Activated CD8-positive, alpha-beta memory T cell treated with anti-CD3 and anti-CD28 coated beads, Interleukin-2, amount 10 ng/mL, durations not matched to agents 7 days and 5 days (primary cell): ENCODE measurements around the gene PRSS50. TPM values are rescaled to one million over a fixed set of nuclear protein-coding genes. Genes with fewer than 3 reads are reported as not detected.

ENCODE experiments used
- ATAC-seq: fragments of 150-1000 bp; cut with Tn5 transposase; one replicate; pipeline ENCODE4 v1.10.0; 2021; ENCODE audit warnings: moderate library complexity
- CTCF ChIA-PET: fragments of 350-600 bp; sonication (Branson Sonifier 250); formaldehyde crosslinking; loops from one replicate; lab custom pipeline; 2021; ENCODE audit warnings: antibody characterized with exemption; lab: Charles Lee
- DNase-seq: peaks from one replicate; pipeline ENCODE4 v3.0.0-alpha.2; 2020
- H3K27ac Mint-ChIP-seq: one replicate; pipeline ENCODE4 v1.8.0; 2021; ENCODE audit warnings: mild to moderate bottlenecking, mixed read lengths
- H3K27me3 Mint-ChIP-seq: one replicate; pipeline ENCODE4 v1.8.0; 2021; ENCODE audit warnings: mixed read lengths
- H3K36me3 Mint-ChIP-seq: one replicate; pipeline ENCODE4 v1.8.0; 2021; ENCODE audit warnings: mild to moderate bottlenecking, mixed read lengths
- H3K4me1 Mint-ChIP-seq: one replicate; pipeline ENCODE4 v1.8.0; 2021; ENCODE audit warnings: mixed read lengths
- H3K4me3 Mint-ChIP-seq: one replicate; pipeline ENCODE4 v1.8.0; 2021; ENCODE audit warnings: mild to moderate bottlenecking, moderate library complexity, mixed read lengths
- H3K9me3 Mint-ChIP-seq: one replicate; pipeline ENCODE4 v1.8.0; 2022; ENCODE audit warnings: low read depth, mixed read lengths
- total RNA-seq, 2 experiments: library from RNA; stranded (reverse); gene quantifications; one replicate each; pipeline ENCODE4 v1.2.3, GENCODE V29; 2021

Gene PRSS50
- total RNA-seq, 2 experiments from 2014 or later: not detected

GRCh38 chr3:46681856-46682540, 35.7 kb downstream of the PRSS50 start:
- H3K9me3 Mint-ChIP-seq: no peaks in the 10 kb centered on the region
- H3K27ac Mint-ChIP-seq: no peak overlapping the region
- H3K4me3 Mint-ChIP-seq: no peak overlapping the region
- no peaks in the 10 kb centered on the region for H3K36me3 Mint-ChIP-seq
- DNase-seq (no peak), ATAC-seq (no peak)
- no peaks in the 10 kb centered on the region for H3K27me3 Mint-ChIP-seq
- H3K4me1 Mint-ChIP-seq: no peaks in the 10 kb centered on the region
- CTCF ChIA-PET: no interaction called here

GRCh38 chr3:46681387-46681786, 36.3 kb downstream of the PRSS50 start:
- ATAC-seq: no peak
- DNase-seq: no peak
- Mint-ChIP-seq H3K36me3 (no peaks in the 10 kb centered on the region), H3K4me3 (no peak overlapping the region), H3K9me3 (no peaks in the 10 kb centered on the region), H3K27me3 (no peaks in the 10 kb centered on the region), H3K27ac (no peak overlapping the region), H3K4me1 (no peaks in the 10 kb centered on the region)
- CTCF ChIA-PET: no interaction called here

GRCh38 chr3:46680298-46680826, 37.3 kb downstream of the PRSS50 start:
- CTCF ChIA-PET: no interaction called here
- ATAC-seq (no peak), DNase-seq (no peak)
- Mint-ChIP-seq H3K4me1 (no peaks in the 10 kb centered on the region), H3K27ac (no peak overlapping the region), H3K36me3 (no peaks in the 10 kb centered on the region), H3K27me3 (no peaks in the 10 kb centered on the region), H3K9me3 (no peaks in the 10 kb centered on the region), H3K4me3 (no peak overlapping the region)

- ATAC-seq: no peak
- H3K4me3 Mint-ChIP-seq: no peak overlapping the region
Measured at GRCh38 chr3:46679681-46680080, 38.0 kb downstream of the PRSS50 start.

GRCh38 chr3:46678280-46678679, 39.4 kb downstream of the PRSS50 start:
- Mint-ChIP-seq H3K4me1 (no peaks in the 10 kb centered on the region), H3K36me3 (no peaks in the 10 kb centered on the region)

More at GRCh38 chr3:46679681-46680080, 38.0 kb downstream of the PRSS50 start:
- Mint-ChIP-seq H3K36me3 (no peaks in the 10 kb centered on the region), H3K9me3 (no peaks in the 10 kb centered on the region), H3K4me1 (no peaks in the 10 kb centered on the region), H3K27ac (no peak overlapping the region), H3K27me3 (no peaks in the 10 kb centered on the region)
- no peak for DNase-seq
- CTCF ChIA-PET: no interaction called here

GRCh38 chr3:46677411-46677726, 40.3 kb downstream of the PRSS50 start:
- H3K9me3 Mint-ChIP-seq: no peaks in the 10 kb centered on the region
- no peaks in the 10 kb centered on the region for H3K4me1 Mint-ChIP-seq
- CTCF ChIA-PET: no interaction called here
- no peak for ATAC-seq
- H3K36me3 Mint-ChIP-seq: no peaks in the 10 kb centered on the region
- H3K4me3 Mint-ChIP-seq: no peak overlapping the region
- no peak for DNase-seq
- no peak overlapping the region for H3K27ac Mint-ChIP-seq
- H3K27me3 Mint-ChIP-seq: no peaks in the 10 kb centered on the region

More at GRCh38 chr3:46678280-46678679, 39.4 kb downstream of the PRSS50 start:
- CTCF ChIA-PET: no interaction called here
- ATAC-seq (no peak), DNase-seq (no peak)
- no peaks in the 10 kb centered on the region for H3K27me3 Mint-ChIP-seq
- no peak overlapping the region for H3K27ac Mint-ChIP-seq
- H3K4me3 Mint-ChIP-seq: no peak overlapping the region
- H3K9me3 Mint-ChIP-seq: no peaks in the 10 kb centered on the region

- DNase-seq: no peak
- Mint-ChIP-seq H3K27ac (no peak overlapping the region), H3K9me3 (no peaks in the 10 kb centered on the region), H3K4me3 (no peak overlapping the region), H3K4me1 (no peaks in the 10 kb centered on the region), H3K27me3 (no peaks in the 10 kb centered on the region), H3K36me3 (no peaks in the 10 kb centered on the region)
- CTCF ChIA-PET: no interaction called here
- no peak for ATAC-seq
Measured at GRCh38 chr3:46676601-46677410, 40.9 kb downstream of the PRSS50 start.

GRCh38 chr3:46675843-46676567, 41.7 kb downstream of the PRSS50 start:
- Mint-ChIP-seq H3K36me3 (no peaks in the 10 kb centered on the region), H3K9me3 (no peaks in the 10 kb centered on the region), H3K4me1 (no peaks in the 10 kb centered on the region), H3K27ac (no peak overlapping the region), H3K27me3 (no peaks in the 10 kb centered on the region), H3K4me3 (no peak overlapping the region)
- no peak for DNase-seq
- CTCF ChIA-PET: no interaction called here
- no peak for ATAC-seq

- DNase-seq (no peak), ATAC-seq (no peak)
- CTCF ChIA-PET: no interaction called here
- no peaks in the 10 kb centered on the region for H3K4me1 Mint-ChIP-seq
- no peaks in the 10 kb centered on the region for H3K27me3 Mint-ChIP-seq
- H3K27ac Mint-ChIP-seq: no peak overlapping the region
- H3K36me3 Mint-ChIP-seq: no peaks in the 10 kb centered on the region
- no peak overlapping the region for H3K4me3 Mint-ChIP-seq
- no peaks in the 10 kb centered on the region for H3K9me3 Mint-ChIP-seq
Measured at GRCh38 chr3:46675426-46675825, 42.2 kb downstream of the PRSS50 start.

GRCh38 chr3:46674031-46674845, 43.4 kb downstream of the PRSS50 start:
- Mint-ChIP-seq H3K27me3 (no peaks in the 10 kb centered on the region), H3K9me3 (no peaks in the 10 kb centered on the region), H3K27ac (no peak overlapping the region), H3K4me1 (no peaks in the 10 kb centered on the region), H3K4me3 (no peak overlapping the region), H3K36me3 (no peaks in the 10 kb centered on the region)
- CTCF ChIA-PET: no interaction called here
- no peak for DNase-seq
- no peak for ATAC-seq

GRCh38 chr3:46673151-46674030, 44.3 kb downstream of the PRSS50 start:
- ATAC-seq (no peak), DNase-seq (no peak)
- Mint-ChIP-seq H3K9me3 (no peaks in the 10 kb centered on the region), H3K27ac (no peak overlapping the region), H3K36me3 (no peaks in the 10 kb centered on the region), H3K4me1 (no peaks in the 10 kb centered on the region), H3K27me3 (no peaks in the 10 kb centered on the region), H3K4me3 (no peak overlapping the region)
- CTCF ChIA-PET: no interaction called here

- Mint-ChIP-seq H3K4me1 (no peaks in the 10 kb centered on the region), H3K27me3 (no peaks in the 10 kb centered on the region), H3K4me3 (no peak overlapping the region), H3K9me3 (no peaks in the 10 kb centered on the region), H3K36me3 (no peaks in the 10 kb centered on the region), H3K27ac (no peak overlapping the region)
- CTCF ChIA-PET: interaction anchor here (0.5 kb wide), 1 partner anchor 1729 kb away, joined by 3 read pairs; no protein-coding TSS in a partner anchor
- DNase-seq (no peak), ATAC-seq (no peak)
Measured at GRCh38 chr3:46672349-46672695, 45.3 kb downstream of the PRSS50 start.
